ENCODE results near the gene VEGFC.

DNA sequence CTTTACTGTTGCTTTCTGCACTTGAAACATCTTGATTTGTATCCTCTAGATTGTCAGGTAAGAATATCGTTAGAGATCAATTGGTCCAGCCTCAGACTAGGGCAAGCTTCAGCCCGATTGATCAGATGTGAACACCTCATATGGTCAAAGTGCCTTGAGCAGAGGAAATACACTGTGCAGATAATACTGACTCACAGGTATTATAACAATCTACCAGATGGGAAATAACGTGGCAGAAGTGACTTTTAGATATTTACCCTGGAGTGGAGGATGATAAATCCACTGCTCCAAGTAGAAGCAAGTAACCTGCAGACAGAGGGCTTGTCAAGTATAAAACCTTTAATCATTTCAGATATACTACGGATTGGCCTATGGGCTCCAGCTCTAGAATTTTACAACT lies 17.9 kb downstream of the VEGFC start:
- TF ChIP-seq CBX5 (IDR thresholded peaks at IDR 0.05; ENCODE audit: low read depth) = no peak
- TF ChIP-seq, protein P1, sequence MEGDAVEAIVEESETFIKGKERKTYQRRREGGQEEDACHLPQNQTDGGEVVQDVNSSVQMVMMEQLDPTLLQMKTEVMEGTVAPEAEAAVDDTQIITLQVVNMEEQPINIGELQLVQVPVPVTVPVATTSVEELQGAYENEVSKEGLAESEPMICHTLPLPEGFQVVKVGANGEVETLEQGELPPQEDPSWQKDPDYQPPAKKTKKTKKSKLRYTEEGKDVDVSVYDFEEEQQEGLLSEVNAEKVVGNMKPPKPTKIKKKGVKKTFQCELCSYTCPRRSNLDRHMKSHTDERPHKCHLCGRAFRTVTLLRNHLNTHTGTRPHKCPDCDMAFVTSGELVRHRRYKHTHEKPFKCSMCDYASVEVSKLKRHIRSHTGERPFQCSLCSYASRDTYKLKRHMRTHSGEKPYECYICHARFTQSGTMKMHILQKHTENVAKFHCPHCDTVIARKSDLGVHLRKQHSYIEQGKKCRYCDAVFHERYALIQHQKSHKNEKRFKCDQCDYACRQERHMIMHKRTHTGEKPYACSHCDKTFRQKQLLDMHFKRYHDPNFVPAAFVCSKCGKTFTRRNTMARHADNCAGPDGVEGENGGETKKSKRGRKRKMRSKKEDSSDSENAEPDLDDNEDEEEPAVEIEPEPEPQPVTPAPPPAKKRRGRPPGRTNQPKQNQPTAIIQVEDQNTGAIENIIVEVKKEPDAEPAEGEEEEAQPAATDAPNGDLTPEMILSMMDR (IDR thresholded peaks at IDR 0.05 in 2 of 3, conservative IDR thresholded peaks at IDR 0.05 in 1 of 3; ENCODE audit: control insufficient read depth in 2 of 3, extremely low read depth in 1 of 3, insufficient read depth in 1 of 3, low read depth in 3 of 3, low read length in 3 of 3) = no peak
- TF ChIP-seq RB1 (IDR thresholded peaks at IDR 0.05; ENCODE audit: borderline replicate concordance) = no peak
- no peak for TF ChIP-seq SMAD1 (IDR thresholded peaks at IDR 0.05; ENCODE audit: low read depth, partially characterized antibody)
- TF ChIP-seq ZBTB33 (IDR thresholded peaks at IDR 0.05) = no peak
- TF ChIP-seq POLR2A (IDR thresholded peaks at IDR 0.05; ENCODE audit: low read depth, low read length) = no peak
- no peak for TF ChIP-seq SP1 (IDR thresholded peaks at IDR 0.05; ENCODE audit: low read depth, low read length)
- TF ChIP-seq, protein P2, sequence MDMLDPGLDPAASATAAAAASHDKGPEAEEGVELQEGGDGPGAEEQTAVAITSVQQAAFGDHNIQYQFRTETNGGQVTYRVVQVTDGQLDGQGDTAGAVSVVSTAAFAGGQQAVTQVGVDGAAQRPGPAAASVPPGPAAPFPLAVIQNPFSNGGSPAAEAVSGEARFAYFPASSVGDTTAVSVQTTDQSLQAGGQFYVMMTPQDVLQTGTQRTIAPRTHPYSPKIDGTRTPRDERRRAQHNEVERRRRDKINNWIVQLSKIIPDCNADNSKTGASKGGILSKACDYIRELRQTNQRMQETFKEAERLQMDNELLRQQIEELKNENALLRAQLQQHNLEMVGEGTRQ (IDR thresholded peaks at IDR 0.05; ENCODE audit: borderline replicate concordance, low read depth, low read length) = no peak
- no peak for TF ChIP-seq CREB1 (IDR thresholded peaks at IDR 0.05; ENCODE audit: low read depth)
- TF ChIP-seq, protein P3, sequence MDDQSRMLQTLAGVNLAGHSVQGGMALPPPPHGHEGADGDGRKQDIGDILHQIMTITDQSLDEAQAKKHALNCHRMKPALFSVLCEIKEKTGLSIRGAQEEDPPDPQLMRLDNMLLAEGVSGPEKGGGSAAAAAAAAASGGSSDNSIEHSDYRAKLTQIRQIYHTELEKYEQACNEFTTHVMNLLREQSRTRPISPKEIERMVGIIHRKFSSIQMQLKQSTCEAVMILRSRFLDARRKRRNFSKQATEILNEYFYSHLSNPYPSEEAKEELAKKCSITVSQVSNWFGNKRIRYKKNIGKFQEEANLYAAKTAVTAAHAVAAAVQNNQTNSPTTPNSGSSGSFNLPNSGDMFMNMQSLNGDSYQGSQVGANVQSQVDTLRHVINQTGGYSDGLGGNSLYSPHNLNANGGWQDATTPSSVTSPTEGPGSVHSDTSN (IDR thresholded peaks at IDR 0.05; ENCODE audit: insufficient replicate concordance, low read depth, low read length) = no peak
- no peak for TF ChIP-seq MAX (IDR thresholded peaks at IDR 0.05; ENCODE audit: low read depth, low read length)
- TF ChIP-seq BRCA1 (IDR thresholded peaks at IDR 0.05; ENCODE audit: low read depth, low read length) = no peak
- no peak for TF ChIP-seq CBFB (IDR thresholded peaks at IDR 0.05; ENCODE audit: low read depth)
